HCT116 (cell line): ENCODE data around the gene UBA7. TPM values are rescaled to one million over a fixed set of nuclear protein-coding genes. Genes with fewer than 3 reads are reported as not detected.

Experiments
- ATAC-seq: fragments of 200-7000 bp; cut with Tn5 transposase; 2 replicates; pipeline ENCODE4 v1.9.1; 2020; ENCODE audit warnings: mild to moderate bottlenecking, moderate library complexity
- BruUV-seq: library from RNA; stranded (reverse); fragments of 400-500 nt; replicated peaks from 2 replicates; lab custom pipeline; 2021; lab: Mats Ljungman, UMichigan
- CTCF ChIA-PET: fragments of 300-600 bp; sonication (Branson Sonifier 250); formaldehyde crosslinking; loops from one replicate; lab custom pipeline; 2021; ENCODE audit warnings: antibody characterized with exemption; lab: Charles Lee
- POLR2A ChIA-PET: fragments of 300-600, 350-600 bp; sonication (Branson Sonifier 250); formaldehyde crosslinking; loops from one replicate; lab custom pipeline; 2021; ENCODE audit warnings: antibody characterized with exemption; lab: Charles Lee
- RAD21 ChIA-PET, 2 experiments: fragments of 300-600 bp; sonication (Branson Sonifier 250); formaldehyde crosslinking; loops; one replicate each; lab custom pipeline; 2023; ENCODE audit warnings: low total read pairs in 2 of 2; ENCODE audit not compliant: uncharacterized antibody in 2 of 2, unreplicated experiment in 2 of 2, low non-redundant PET in 1 of 2; lab: Charles Lee
- DNase-seq: peaks from one replicate; pipeline ENCODE4 v3.0.0-alpha.2; 2010; ENCODE audit warnings: low read depth, low spot score
- H2AFZ ChIP-seq: fragments of 200-600 bp; shearing (Covaris generic), sonication (generic); 2 replicates; pipeline ENCODE4 v1.6.1; 2017; ENCODE audit warnings: low read depth, mixed run types, mixed read lengths, antibody characterized with exemption, low read length; ENCODE audit not compliant: poor library complexity, severe bottlenecking
- H3K27ac ChIP-seq: 2 replicates; pipeline ENCODE4 v1.5.1; 2012; ENCODE audit warnings: low read depth, low read length
- H3K27me3 ChIP-seq: fragments of 200-600 bp; sonication (generic); 2 replicates; pipeline ENCODE4 v1.6.1; 2016; ENCODE audit warnings: mixed run types, low read length, mixed read lengths; ENCODE audit not compliant: insufficient read depth
- H3K36me3 ChIP-seq, 2 experiments: fragments of 200-500 bp in 1 of 2; fragments of 200-600 bp in 1 of 2; sonication (Bioruptor generic) in 1 of 2; sonication (generic) in 1 of 2; 2 replicates each; pipeline versions ENCODE4 v1.5.1 to v1.6.1; 2014 to 2016; ENCODE audit warnings: low read length in 2 of 2, inconsistent platforms in 1 of 2, mixed read lengths in 1 of 2, mixed run types in 1 of 2; ENCODE audit not compliant: insufficient read depth in 2 of 2, control insufficient read depth in 1 of 2
- H3K4me1 ChIP-seq, 2 experiments: fragments of 200-600 bp in 1 of 2; sonication (generic) in 1 of 2; 2 replicates each; pipeline versions ENCODE4 v1.5.1 to v1.6.1; 2012 to 2017; ENCODE audit warnings: low read length in 2 of 2, inconsistent platforms in 1 of 2, mild to moderate bottlenecking in 1 of 2, mixed read lengths in 1 of 2, mixed run types in 1 of 2, moderate library complexity in 1 of 2; ENCODE audit not compliant: insufficient read depth in 2 of 2, control insufficient read depth in 1 of 2
- H3K4me2 ChIP-seq: fragments of 200-600 bp; sonication (generic); 2 replicates; pipeline ENCODE4 v1.6.1; 2017; ENCODE audit warnings: mixed run types, low read length, mixed read lengths
- H3K4me3 ChIP-seq, 2 experiments: fragments of 200-600 bp in 1 of 2; sonication (generic) in 1 of 2; replicated peaks in 1 of 2; 2 replicates each; pipeline ENCODE4 v1.5.1; 2011 to 2016; ENCODE audit warnings: low read length in 2 of 2, control low read depth in 1 of 2, low read depth in 1 of 2, mild to moderate bottlenecking in 1 of 2, mixed read lengths in 1 of 2, mixed run types in 1 of 2
- H3K79me2 ChIP-seq: fragments of 200-600 bp; sonication (generic); 2 replicates; pipeline ENCODE4 v1.6.1; 2017; ENCODE audit warnings: mild to moderate bottlenecking, mixed run types, low read length, moderate library complexity, mixed read lengths; ENCODE audit not compliant: insufficient read depth
- H3K9ac ChIP-seq: fragments of 200-600 bp; sonication (generic); 2 replicates; pipeline ENCODE4 v1.6.1; 2016; ENCODE audit warnings: low read length, mixed read lengths
- H3K9me2 ChIP-seq: fragments of 200-600 bp; sonication (generic), shearing (Covaris generic); 2 replicates; pipeline ENCODE4 v1.6.1; 2017; ENCODE audit warnings: mixed run types, mild to moderate bottlenecking, moderate library complexity; ENCODE audit not compliant: insufficient read depth
- H3K9me3 ChIP-seq, 2 experiments: fragments of 200-500 bp in 1 of 2; fragments of 200-600 bp in 1 of 2; sonication (Bioruptor generic) in 1 of 2; sonication (generic) in 1 of 2; 2 replicates each; pipeline ENCODE4 v1.6.1; 2014 to 2017; ENCODE audit warnings: low read length in 2 of 2, mixed read lengths in 2 of 2, inconsistent platforms in 1 of 2, low read depth in 1 of 2, mild to moderate bottlenecking in 1 of 2, mixed run types in 1 of 2, moderate library complexity in 1 of 2; ENCODE audit not compliant: control insufficient read depth in 1 of 2, insufficient read depth in 1 of 2
- H4K20me1 ChIP-seq: fragments of 200-600 bp; sonication (generic), shearing (Covaris generic); 2 replicates; pipeline ENCODE4 v1.6.1; 2017; ENCODE audit warnings: mixed run types, mild to moderate bottlenecking, moderate library complexity; ENCODE audit not compliant: insufficient read depth
- CEBPB ChIP-seq: IDR thresholded peaks from 2 replicates; pipeline ENCODE4 v1.6.1; 2012; ENCODE audit warnings: low read depth
- EGR1 ChIP-seq: IDR thresholded peaks from 2 replicates; pipeline ENCODE4 v1.6.1; 2012; ENCODE audit warnings: low read depth
- ELF1 ChIP-seq: IDR thresholded peaks from 2 replicates; pipeline ENCODE4 v1.6.1; 2012; ENCODE audit warnings: low read depth, borderline replicate concordance
- FOSL1 ChIP-seq: IDR thresholded peaks from 2 replicates; pipeline ENCODE4 v1.6.1; 2012; ENCODE audit warnings: low read depth
- JUND ChIP-seq: IDR thresholded peaks from 2 replicates; pipeline ENCODE4 v1.6.1; 2012
- POLR2A ChIP-seq: IDR thresholded peaks from 2 replicates; pipeline ENCODE4 v1.7.0; 2011; ENCODE audit warnings: borderline replicate concordance; ENCODE audit not compliant: insufficient read depth, insufficient read length; ENCODE audit errors: extremely low read depth
- SP1 ChIP-seq: IDR thresholded peaks from 2 replicates; pipeline ENCODE4 v1.6.1; 2012; ENCODE audit warnings: low read depth
- SRF ChIP-seq: IDR thresholded peaks from 2 replicates; pipeline ENCODE4 v1.6.1; 2012; ENCODE audit warnings: low read depth
- YY1 ChIP-seq: IDR thresholded peaks from 2 replicates; pipeline ENCODE4 v1.6.1; 2011; ENCODE audit warnings: low read length, low read depth, moderate library complexity, mild to moderate bottlenecking; ENCODE audit not compliant: insufficient replicate concordance; ENCODE audit errors: extremely low read depth
- ZFX ChIP-seq: fragments of 450-650 bp; IDR thresholded peaks from 2 replicates; pipeline ENCODE4 v1.6.1; 2017
- intact Hi-C: fragments of 100-400 bp; cut with micrococcal nuclease; formaldehyde crosslinking; loops from 2 replicates; pipeline ENCODE4 v1.10.0; 2022
- total RNA-seq: library from RNA; stranded (reverse); gene quantifications from one replicate; pipeline ENCODE4 v1.2.1, GENCODE V29; 2021; ENCODE audit not compliant: unreplicated experiment
- TF ChIP-seq, protein P1 (sequence below): IDR thresholded peaks from 2 replicates; pipeline ENCODE4 v1.6.1; 2011; ENCODE audit warnings: mild to moderate bottlenecking, low read length, moderate library complexity; ENCODE audit not compliant: insufficient replicate concordance; ENCODE audit errors: extremely low read depth
- TF ChIP-seq, protein P2 (sequence below), 3 experiments: fragments of 200-600 bp in 1 of 3; sonication (generic) in 1 of 3; IDR thresholded peaks in 2 of 3; conservative IDR thresholded peaks in 1 of 3; 2 replicates each; pipeline ENCODE4 v1.5.1; 2012 to 2017; ENCODE audit warnings: low read depth in 2 of 3, low read length in 2 of 3, antibody characterized with exemption in 1 of 3, borderline replicate concordance in 1 of 3, control low read depth in 1 of 3, mild to moderate bottlenecking in 1 of 3, mixed read lengths in 1 of 3, mixed run types in 1 of 3, moderate library complexity in 1 of 3; ENCODE audit not compliant: insufficient read depth in 1 of 3
- TF ChIP-seq, protein P3 (sequence below): IDR thresholded peaks from 2 replicates; pipeline ENCODE4 v1.6.1; 2012
- TF ChIP-seq, protein P4 (sequence below): IDR thresholded peaks from 2 replicates; pipeline ENCODE4 v1.6.1; 2012

UBA7 gene
- total RNA-seq, 1 experiment from 2014 or later, result 2.6 TPM

DNA sequence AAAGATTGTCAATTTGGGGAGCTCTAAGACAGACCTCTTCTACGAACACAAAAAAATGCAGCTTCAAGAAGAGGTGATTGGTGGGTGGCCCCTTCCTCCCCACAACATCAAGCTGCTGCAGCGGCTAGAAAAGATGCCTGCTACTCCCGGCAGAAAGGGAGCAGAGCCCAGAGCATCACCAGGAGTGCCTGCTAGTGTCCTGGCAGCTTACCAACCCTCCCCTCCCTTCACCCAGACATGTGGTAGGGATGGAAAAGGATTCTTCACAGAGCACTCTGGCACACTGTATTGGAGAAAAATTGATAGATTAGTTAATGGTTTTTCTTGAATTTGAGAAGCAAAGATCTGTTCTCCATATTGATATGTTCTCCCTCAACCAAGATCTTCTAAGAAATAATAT lies 38.2 kb downstream of the UBA7 start:
- no TSS peak for BruUV-seq
- Histone ChIP-seq H3K9ac (no peak overlapping the region), H3K4me2 (no peak overlapping the region), H3K27me3 (no peaks in the 10 kb centered on the region), H3K9me2 (no peaks in the 10 kb centered on the region), H3K4me1 (no peaks in the 10 kb centered on the region; a peak in 1 of 4 replicates), H4K20me1 (0 out of 2 replicates have a peak, but pooled peaks cover 3% of the 10 kb centered on the region), H2AFZ (no peak overlapping the region), H3K27ac (no peak overlapping the region), H3K4me3 (no peak overlapping the region), H3K36me3 (peaks cover 0 to 4% of the 10 kb centered on the region in 2 experiments; a peak in 1 of 4 replicates), H3K79me2 (peaks cover 81% of the 10 kb centered on the region), H3K9me3 (no peaks in the 10 kb centered on the region)
- DNase-seq (no peak), ATAC-seq (no peak)
- RAD21 ChIA-PET, result no interaction called here
- intact Hi-C loops, result no loop called here
- CTCF ChIA-PET, result no interaction called here
- POLR2A ChIA-PET, result no interaction called here
- no peak for TF ChIP-seq EGR1
- no peak for TF ChIP-seq ZFX
- TF ChIP-seq FOSL1, result no peak
- no peak for TF ChIP-seq SP1
- TF ChIP-seq ELF1, result no peak
- TF ChIP-seq, protein P1, sequence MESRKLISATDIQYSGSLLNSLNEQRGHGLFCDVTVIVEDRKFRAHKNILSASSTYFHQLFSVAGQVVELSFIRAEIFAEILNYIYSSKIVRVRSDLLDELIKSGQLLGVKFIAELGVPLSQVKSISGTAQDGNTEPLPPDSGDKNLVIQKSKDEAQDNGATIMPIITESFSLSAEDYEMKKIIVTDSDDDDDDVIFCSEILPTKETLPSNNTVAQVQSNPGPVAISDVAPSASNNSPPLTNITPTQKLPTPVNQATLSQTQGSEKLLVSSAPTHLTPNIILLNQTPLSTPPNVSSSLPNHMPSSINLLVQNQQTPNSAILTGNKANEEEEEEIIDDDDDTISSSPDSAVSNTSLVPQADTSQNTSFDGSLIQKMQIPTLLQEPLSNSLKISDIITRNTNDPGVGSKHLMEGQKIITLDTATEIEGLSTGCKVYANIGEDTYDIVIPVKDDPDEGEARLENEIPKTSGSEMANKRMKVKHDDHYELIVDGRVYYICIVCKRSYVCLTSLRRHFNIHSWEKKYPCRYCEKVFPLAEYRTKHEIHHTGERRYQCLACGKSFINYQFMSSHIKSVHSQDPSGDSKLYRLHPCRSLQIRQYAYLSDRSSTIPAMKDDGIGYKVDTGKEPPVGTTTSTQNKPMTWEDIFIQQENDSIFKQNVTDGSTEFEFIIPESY, result no peak
- TF ChIP-seq, protein P2, sequence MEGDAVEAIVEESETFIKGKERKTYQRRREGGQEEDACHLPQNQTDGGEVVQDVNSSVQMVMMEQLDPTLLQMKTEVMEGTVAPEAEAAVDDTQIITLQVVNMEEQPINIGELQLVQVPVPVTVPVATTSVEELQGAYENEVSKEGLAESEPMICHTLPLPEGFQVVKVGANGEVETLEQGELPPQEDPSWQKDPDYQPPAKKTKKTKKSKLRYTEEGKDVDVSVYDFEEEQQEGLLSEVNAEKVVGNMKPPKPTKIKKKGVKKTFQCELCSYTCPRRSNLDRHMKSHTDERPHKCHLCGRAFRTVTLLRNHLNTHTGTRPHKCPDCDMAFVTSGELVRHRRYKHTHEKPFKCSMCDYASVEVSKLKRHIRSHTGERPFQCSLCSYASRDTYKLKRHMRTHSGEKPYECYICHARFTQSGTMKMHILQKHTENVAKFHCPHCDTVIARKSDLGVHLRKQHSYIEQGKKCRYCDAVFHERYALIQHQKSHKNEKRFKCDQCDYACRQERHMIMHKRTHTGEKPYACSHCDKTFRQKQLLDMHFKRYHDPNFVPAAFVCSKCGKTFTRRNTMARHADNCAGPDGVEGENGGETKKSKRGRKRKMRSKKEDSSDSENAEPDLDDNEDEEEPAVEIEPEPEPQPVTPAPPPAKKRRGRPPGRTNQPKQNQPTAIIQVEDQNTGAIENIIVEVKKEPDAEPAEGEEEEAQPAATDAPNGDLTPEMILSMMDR (IDR thresholded peaks at IDR 0.05 in 2 of 3, conservative IDR thresholded peaks at IDR 0.05 in 1 of 3; ENCODE audit: borderline replicate concordance in 1 of 3, insufficient read depth in 1 of 3, low read depth in 2 of 3, low read length in 2 of 3), result no peak
- TF ChIP-seq, protein P3, sequence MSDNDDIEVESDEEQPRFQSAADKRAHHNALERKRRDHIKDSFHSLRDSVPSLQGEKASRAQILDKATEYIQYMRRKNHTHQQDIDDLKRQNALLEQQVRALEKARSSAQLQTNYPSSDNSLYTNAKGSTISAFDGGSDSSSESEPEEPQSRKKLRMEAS, result no peak
- no peak for TF ChIP-seq JUND
- no peak for TF ChIP-seq YY1
- TF ChIP-seq CEBPB, result no peak
- TF ChIP-seq, protein P4, sequence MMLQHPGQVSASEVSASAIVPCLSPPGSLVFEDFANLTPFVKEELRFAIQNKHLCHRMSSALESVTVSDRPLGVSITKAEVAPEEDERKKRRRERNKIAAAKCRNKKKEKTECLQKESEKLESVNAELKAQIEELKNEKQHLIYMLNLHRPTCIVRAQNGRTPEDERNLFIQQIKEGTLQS, result no peak
- TF ChIP-seq SRF, result no peak
- no peak for TF ChIP-seq POLR2A
